Activated naive CD4-positive, alpha-beta T cell treated with anti-CD3 and anti-CD28 coated beads for 36 hours (primary cell): ENCODE results near the gene ZMYND12. TPM values are rescaled to one million over a fixed set of nuclear protein-coding genes. Genes with fewer than 3 reads are reported as not detected.

Experiments used
- CTCF ChIA-PET: fragments of 350-600 bp; sonication (Branson Sonifier 250); formaldehyde crosslinking; loops from one replicate; lab custom pipeline; 2021; ENCODE audit warnings: antibody characterized with exemption; lab: Charles Lee
- DNase-seq: peaks from one replicate; pipeline ENCODE4 v3.0.0-alpha.2; 2020
- H3K27ac Mint-ChIP-seq: one replicate; pipeline ENCODE4 v1.8.0; 2021; ENCODE audit warnings: mild to moderate bottlenecking, mixed read lengths
- H3K27me3 Mint-ChIP-seq: one replicate; pipeline ENCODE4 v1.8.0; 2021; ENCODE audit warnings: low read depth, mixed read lengths
- H3K36me3 Mint-ChIP-seq: one replicate; pipeline ENCODE4 v1.8.0; 2021; ENCODE audit warnings: low read depth, mixed read lengths
- H3K4me1 Mint-ChIP-seq: one replicate; pipeline ENCODE4 v1.8.0; 2021; ENCODE audit warnings: low read depth, mixed read lengths
- H3K4me3 Mint-ChIP-seq: one replicate; pipeline ENCODE4 v1.8.0; 2021; ENCODE audit warnings: mild to moderate bottlenecking, moderate library complexity, mixed read lengths
- H3K9me3 Mint-ChIP-seq: one replicate; pipeline ENCODE4 v1.8.0; 2021; ENCODE audit warnings: mixed read lengths
- intact Hi-C: fragments of 100-400 bp; cut with micrococcal nuclease; formaldehyde crosslinking; loops from one replicate; pipeline ENCODE4 v1.15.1; 2023
- total RNA-seq, 2 experiments: library from RNA; stranded (reverse); gene quantifications; one replicate each; pipeline ENCODE4 v1.2.3, GENCODE V29; 2021

Gene ZMYND12
- total RNA-seq, 2 experiments from 2014 or later = 0.74 to 0.76 TPM

DNA sequence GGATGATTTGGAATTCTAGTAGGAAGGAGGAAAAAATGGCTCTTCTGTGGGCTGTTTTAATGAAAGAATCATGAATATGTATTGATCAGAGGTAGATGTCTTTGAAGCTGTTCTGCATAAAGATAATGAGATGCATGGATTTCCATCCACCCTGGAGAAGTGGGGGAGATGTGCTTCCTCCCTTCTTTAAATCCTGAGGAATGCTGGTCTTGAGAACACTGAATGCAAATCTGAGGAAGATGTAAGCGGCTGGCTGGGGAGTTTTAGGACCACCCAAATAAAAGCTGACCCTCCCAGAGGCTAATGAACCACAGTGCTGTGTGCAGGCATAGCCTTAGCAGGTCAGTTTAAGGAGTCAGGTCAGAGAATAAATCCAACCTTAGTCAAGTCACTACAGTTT, 37.3 kb downstream of the ZMYND12 start:
- H3K9me3 Mint-ChIP-seq = no peaks in the 10 kb centered on the region
- no peak for DNase-seq
- H3K4me3 Mint-ChIP-seq = no peak overlapping the region
- H3K27me3 Mint-ChIP-seq = peaks cover 2% of the 10 kb centered on the region
- CTCF ChIA-PET = no interaction called here
- H3K36me3 Mint-ChIP-seq = no peaks in the 10 kb centered on the region
- no peak overlapping the region for H3K27ac Mint-ChIP-seq
- H3K4me1 Mint-ChIP-seq = no peaks in the 10 kb centered on the region
- intact Hi-C loops = no loop called here

DNA sequence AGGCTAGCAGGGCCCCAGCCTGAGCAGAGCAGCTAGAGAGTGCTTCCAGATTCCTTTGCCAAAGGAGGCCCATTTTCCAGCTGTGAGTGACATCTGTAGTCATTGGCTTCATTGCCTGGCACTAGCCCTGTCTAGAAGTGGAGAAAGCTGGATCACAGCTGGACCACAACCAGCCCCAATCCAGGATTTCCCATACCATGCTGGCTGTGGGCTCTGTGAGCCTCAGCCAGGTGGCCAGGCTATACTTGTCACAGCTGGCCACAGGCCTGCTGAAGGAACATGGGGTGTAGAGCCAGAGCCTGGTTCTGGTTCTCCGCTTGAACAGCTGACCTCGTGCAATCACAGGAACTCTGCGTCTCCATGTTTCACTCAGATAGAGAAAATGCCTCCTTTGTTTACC, 38.7 kb downstream of the ZMYND12 start:
- Mint-ChIP-seq H3K27ac (no peak overlapping the region), H3K4me1 (no peaks in the 10 kb centered on the region), H3K4me3 (no peak overlapping the region), H3K27me3 (peaks cover 2% of the 10 kb centered on the region), H3K36me3 (no peaks in the 10 kb centered on the region), H3K9me3 (no peaks in the 10 kb centered on the region)
- CTCF ChIA-PET = interaction anchor here (0.5 to 0.6 kb wide), 3 partner anchors 66 to 593 kb away, joined by 3 to 6 read pairs (median 5); no protein-coding TSS in a partner anchor
- intact Hi-C loops = no loop called here
- no peak for DNase-seq

DNA sequence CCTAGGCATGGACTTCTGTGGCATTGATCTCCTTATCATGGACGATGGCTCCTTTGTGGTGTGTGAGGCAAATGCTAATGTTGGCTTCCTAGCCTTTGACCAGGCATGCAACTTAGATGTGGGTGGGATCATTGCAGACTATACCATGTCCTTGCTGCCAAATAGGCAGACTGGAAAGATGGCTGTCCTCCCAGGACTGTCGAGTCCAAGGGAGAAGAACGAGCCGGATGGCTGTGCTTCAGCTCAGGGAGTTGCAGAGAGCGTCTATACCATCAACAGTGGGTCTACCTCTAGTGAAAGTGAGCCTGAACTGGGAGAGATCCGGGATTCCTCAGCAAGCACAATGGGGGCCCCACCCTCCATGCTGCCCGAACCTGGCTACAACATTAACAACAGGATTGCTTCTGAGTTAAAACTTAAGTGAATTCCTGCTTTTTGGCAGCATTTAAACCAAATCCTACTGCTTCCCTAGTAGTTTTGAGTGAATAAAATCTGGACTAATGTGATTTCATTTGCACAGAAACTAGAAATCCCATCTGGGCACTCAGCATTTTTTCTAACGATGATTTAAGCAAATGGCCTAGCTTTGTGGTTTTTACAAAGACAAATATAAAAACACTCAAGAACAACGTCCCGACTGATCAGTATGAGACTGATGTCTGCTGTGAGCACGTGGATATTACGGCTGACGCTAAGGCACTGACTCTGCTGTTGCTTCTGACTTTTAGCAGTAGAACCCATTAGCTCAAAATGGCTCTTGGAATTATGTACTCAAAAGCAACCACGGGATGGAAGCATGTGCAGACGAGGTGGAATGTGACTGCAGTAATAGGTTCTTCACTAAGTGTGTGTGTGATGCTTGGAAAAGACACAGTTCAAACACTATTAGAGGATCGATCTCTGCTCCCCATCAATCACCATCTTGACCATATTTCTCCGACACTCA, 41.0 kb downstream of the ZMYND12 start:
- CTCF ChIA-PET = no interaction called here
- no peaks in the 10 kb centered on the region for H3K9me3 Mint-ChIP-seq
- H3K36me3 Mint-ChIP-seq = no peaks in the 10 kb centered on the region
- H3K4me3 Mint-ChIP-seq = no peak overlapping the region
- H3K27me3 Mint-ChIP-seq = no peaks in the 10 kb centered on the region
- no peaks in the 10 kb centered on the region for H3K4me1 Mint-ChIP-seq
- no peak for DNase-seq
- intact Hi-C loops = no loop called here
- H3K27ac Mint-ChIP-seq = no peak overlapping the region

DNA sequence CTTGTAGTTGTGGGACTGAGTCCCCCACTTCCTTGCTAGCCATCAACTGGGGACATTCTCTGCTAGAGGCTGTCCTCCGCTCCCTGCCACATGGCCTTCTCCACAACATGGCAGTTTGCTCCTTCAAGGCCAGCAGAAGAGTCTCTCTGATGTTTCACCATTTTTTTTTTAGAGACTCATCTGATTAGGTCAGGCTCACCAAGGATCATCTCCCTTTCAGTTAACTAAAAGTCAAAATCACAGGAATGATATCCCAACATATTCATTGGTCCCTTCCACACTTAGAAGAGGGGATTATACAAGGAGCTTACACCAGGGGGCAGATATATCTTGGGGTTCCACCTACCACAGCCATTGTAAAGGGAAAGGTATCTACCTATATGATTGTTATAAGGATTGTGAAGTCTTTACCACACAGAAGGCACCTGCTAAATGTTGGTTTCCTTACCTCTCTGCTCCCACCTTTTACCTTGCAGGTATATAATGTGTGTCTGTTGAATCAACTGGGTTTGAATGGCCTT, 51.9 kb downstream of the ZMYND12 start:
- DNase-seq = no peak
- Mint-ChIP-seq H3K9me3 (no peaks in the 10 kb centered on the region), H3K27ac (no peak overlapping the region), H3K4me3 (no peak overlapping the region), H3K27me3 (peaks cover 7% of the 10 kb centered on the region), H3K36me3 (no peaks in the 10 kb centered on the region), H3K4me1 (no peaks in the 10 kb centered on the region)
- intact Hi-C loops = no loop called here
- CTCF ChIA-PET = interaction anchor here (0.9 kb wide), 1 partner anchor 15 kb away, joined by 3 read pairs; no protein-coding TSS in a partner anchor

DNA sequence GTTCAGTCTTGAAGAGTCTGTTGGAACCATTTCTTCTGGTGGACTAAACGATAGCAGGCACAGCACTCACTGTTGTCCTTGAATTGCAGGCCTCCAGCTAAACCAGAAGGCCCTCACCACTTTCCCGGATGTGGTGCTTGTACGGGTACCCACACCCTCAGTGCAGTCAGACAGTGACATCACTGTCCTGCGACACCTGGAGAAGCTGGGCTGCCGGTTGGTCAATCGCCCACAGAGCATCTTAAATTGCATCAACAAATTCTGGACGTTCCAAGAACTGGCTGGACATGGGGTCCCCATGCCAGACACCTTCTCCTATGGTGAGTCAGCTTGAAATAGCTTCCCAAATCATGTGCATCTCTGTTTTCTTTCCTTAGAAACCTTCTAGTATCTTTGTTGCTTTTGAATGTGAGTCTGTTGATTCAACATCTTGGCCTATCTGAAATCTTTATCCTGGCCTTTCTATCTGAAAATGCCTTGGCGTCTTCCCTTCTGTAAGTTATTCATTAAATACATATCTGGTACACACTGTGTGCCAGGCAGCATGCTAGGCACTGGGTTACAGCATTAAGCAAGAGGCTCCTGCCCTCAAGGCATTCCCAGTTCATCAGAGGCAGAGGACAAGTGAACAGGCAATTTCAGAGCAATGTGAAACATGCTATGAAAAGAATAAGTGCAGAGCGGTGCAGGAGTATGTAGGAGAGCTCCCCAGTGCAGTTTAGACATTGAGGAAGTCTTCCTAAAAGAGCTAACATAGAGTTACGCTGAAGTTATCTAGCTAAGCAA, 56.3 kb downstream of the ZMYND12 start:
- intact Hi-C loops = no loop called here
- H3K27me3 Mint-ChIP-seq = peaks cover 5% of the 10 kb centered on the region
- H3K4me1 Mint-ChIP-seq = no peaks in the 10 kb centered on the region
- H3K4me3 Mint-ChIP-seq = no peak overlapping the region
- no peak overlapping the region for H3K27ac Mint-ChIP-seq
- DNase-seq = no peak
- H3K9me3 Mint-ChIP-seq = no peaks in the 10 kb centered on the region
- H3K36me3 Mint-ChIP-seq = no peaks in the 10 kb centered on the region
- CTCF ChIA-PET = no interaction called here

DNA sequence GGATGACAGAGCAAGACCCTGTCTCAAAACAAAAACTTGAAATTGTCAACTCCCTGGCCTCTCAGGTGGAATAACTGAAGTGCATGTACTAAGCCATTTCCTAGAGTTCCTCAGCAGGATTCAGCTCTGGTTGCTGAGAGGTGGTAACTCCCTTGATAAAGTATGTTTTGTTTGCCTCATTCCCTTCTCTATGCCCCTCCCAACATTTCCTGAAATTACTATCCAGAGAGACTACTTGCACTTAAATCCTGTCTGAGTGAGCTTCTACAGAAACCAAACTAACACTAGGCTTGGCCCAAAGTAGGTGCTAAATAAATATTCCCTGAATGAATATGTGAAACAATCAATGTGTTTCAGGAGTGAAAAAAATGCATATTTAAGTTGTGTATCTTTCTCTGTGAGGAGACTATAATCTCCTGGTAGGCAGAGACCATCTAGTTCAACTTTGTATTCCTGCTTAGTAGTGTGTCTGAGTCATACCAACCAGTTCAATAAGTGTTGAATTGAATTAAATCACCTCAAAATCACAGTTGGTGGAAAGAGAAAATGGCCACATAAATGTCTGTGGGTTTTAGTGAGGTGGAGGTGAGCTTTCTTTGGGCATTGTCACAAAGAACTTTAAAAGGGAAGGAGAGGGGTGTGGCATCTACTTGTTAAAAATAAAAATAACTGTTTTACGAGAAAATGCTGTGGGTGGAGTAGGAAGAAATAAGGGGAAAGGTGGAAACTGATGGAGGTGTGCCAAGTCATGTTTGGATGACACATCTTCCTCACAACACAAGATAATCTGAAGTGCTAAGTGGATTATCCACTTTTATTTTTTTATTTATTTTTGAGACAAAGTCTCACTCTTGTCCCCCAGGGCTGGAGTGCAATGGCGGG, 62.6 kb downstream of the ZMYND12 start:
- intact Hi-C loops = loop anchor here (2.0 kb wide), 1 partner anchor 64 kb away; the partner anchor contains the start of genes PPCS and ZMYND12
- H3K27ac Mint-ChIP-seq = no peak overlapping the region
- H3K9me3 Mint-ChIP-seq = no peaks in the 10 kb centered on the region
- DNase-seq = no peak
- CTCF ChIA-PET = no interaction called here
- no peaks in the 10 kb centered on the region for H3K36me3 Mint-ChIP-seq
- no peaks in the 10 kb centered on the region for H3K27me3 Mint-ChIP-seq
- peaks cover 10% of the 10 kb centered on the region for H3K4me1 Mint-ChIP-seq
- H3K4me3 Mint-ChIP-seq = no peak overlapping the region

DNA sequence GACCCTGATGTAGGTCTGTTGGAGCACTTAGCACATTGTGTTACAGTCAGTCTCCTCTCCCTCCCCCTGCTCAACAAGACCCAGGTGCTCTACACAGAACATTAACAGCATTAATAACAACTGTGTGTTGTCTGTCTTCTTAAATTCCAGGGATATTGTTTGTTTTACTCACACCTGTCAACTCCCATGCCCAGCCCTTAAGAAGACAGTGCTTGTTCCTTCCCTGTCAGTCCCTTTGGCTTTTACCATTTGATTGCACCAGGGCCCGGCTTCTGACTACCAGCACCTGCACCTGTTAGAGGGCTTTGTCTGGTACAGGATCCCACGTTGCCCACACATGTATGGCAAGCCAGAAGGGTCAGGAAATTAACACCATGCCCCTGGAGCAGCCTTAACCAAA, 63.6 kb downstream of the ZMYND12 start:
- Mint-ChIP-seq H3K4me1 (peaks cover 10% of the 10 kb centered on the region), H3K27ac (no peak overlapping the region), H3K9me3 (no peaks in the 10 kb centered on the region), H3K4me3 (no peak overlapping the region), H3K27me3 (no peaks in the 10 kb centered on the region), H3K36me3 (no peaks in the 10 kb centered on the region)
- CTCF ChIA-PET = no interaction called here
- intact Hi-C loops = loop anchor here (2.0 kb wide), 1 partner anchor 65 kb away; the partner anchor contains the start of genes PPCS and ZMYND12
- DNase-seq = no peak

DNA sequence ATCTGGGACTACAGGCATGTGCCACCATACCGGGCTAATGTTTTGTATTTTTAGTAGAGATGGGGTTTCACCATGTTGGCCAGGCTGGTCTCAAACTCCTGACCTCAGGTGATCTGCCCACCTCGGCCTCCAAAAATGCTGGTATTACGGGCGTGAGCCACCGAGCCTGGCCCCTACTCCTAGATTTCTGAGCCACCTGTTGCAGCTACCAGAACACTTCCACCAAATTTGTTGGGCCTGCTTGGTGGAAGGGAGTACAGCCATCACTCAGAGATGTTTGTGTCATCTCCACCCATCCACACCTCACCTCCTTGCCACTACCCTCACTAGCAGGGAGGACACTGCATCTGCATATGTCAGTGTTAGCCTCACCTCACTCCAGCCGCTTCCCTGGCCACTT, 69.8 kb downstream of the ZMYND12 start:
- CTCF ChIA-PET = no interaction called here
- intact Hi-C loops = no loop called here
- no peak overlapping the region for H3K27ac Mint-ChIP-seq

DNA sequence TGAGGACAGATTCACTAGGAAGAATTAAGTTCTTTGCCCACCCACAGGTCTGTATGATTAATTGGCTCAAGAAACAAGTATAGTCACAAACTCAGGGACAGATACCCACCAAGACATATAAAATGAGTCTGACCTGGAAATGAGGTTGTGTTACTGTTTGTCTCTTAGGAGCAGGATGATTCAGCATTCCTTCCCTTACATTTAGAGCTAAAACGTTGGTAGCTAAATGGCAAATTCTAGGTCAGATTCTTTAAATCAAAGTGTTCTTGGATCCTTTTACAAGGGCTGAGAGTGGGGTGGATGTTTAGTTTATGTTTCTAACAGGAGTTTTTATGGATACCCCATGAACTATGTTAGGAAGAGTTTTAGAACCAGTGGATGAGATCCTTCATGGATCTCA, 70.5 kb downstream of the ZMYND12 start:
- Mint-ChIP-seq H3K9me3 (no peaks in the 10 kb centered on the region), H3K27ac (no peak overlapping the region)
- CTCF ChIA-PET = interaction anchor here (0.5 kb wide), 2 partner anchors 13 to 238 kb away, joined by 3 read pairs; no protein-coding TSS in a partner anchor

More for the DNA sequence above, 69.8 kb downstream of the ZMYND12 start:
- Mint-ChIP-seq H3K9me3 (no peaks in the 10 kb centered on the region), H3K4me3 (no peak overlapping the region), H3K4me1 (peaks cover 2% of the 10 kb centered on the region), H3K27me3 (peaks cover 29% of the 10 kb centered on the region), H3K36me3 (no peaks in the 10 kb centered on the region)
- DNase-seq = no peak

DNA sequence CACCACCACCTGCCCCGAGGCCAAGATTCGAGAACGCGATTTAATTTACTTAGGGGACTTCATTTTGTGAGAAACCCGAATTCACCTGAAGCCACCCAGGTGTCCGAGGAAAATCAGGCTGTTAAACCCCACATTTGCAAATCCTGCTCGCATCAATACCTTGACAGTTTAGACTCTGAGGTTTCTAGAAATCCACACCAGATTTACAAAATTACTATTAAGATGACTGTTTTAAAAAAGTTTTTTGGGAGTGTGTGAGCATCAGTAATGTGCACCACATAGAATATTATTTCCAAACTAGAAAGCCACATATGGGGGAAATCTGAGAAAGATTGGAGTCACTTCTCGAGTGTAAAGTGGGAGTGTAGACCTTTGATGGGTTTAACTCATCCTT, 74.5 kb downstream of the ZMYND12 start:
- DNase-seq = no peak
- Mint-ChIP-seq H3K27me3 (peaks cover 39% of the 10 kb centered on the region), H3K9me3 (no peaks in the 10 kb centered on the region), H3K27ac (no peak overlapping the region), H3K36me3 (no peaks in the 10 kb centered on the region), H3K4me1 (peaks cover 2% of the 10 kb centered on the region), H3K4me3 (peak overlapping the region; percentile 64)
- CTCF ChIA-PET = no interaction called here
- intact Hi-C loops = no loop called here

More for the DNA sequence above, 70.5 kb downstream of the ZMYND12 start:
- Mint-ChIP-seq H3K4me1 (peaks cover 2% of the 10 kb centered on the region), H3K4me3 (no peak overlapping the region), H3K27me3 (peaks cover 30% of the 10 kb centered on the region), H3K36me3 (no peaks in the 10 kb centered on the region)
- intact Hi-C loops = no loop called here
- DNase-seq = no peak

DNA sequence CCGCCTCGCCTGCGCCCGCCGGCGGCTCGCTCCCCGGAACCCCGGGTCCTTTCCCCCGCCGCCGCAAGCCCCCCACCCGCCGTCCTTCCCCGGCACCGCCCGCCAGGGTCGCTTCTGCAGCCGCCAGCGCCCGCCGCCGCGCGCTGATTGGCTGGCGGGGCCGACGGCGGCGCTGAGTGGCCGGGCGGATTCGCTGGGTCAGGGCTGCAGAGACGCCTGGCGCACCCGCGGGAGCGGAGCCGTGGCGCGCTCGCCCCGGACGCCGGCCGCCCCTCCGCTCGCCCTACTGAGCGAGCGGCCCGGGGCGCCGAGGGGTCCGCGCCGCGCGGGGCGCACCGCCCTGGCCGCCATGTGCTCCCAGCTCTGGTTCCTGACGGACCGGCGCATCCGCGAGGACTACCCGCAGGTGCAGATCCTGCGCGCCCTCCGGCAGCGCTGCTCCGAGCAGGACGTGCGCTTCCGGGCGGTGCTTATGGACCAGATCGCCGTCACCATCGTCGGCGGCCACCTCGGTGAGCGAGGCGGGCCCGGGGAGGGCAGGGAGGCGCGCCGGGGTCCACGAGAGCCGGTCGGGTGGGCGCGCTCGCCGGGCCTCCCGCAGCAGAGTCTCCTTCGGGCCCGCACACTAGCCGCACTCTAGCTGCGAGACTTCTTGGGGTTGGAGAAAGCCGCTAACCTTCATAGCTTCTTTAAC, 75.1 kb downstream of the ZMYND12 start, which contains the start of gene RIMKLA:
Gene RIMKLA, plus strand, starts transcription at position 207 of the 694 bp plus-strand sequence. Its CDS starts 143 bp downstream, at position 350.
- H3K9me3 Mint-ChIP-seq = no peaks in the 10 kb centered on the region
- no peak within 1 kb of the TSS for H3K27ac Mint-ChIP-seq
- H3K27me3 Mint-ChIP-seq = peaks cover 39% of the 10 kb centered on the region
- H3K4me3 Mint-ChIP-seq = peak within 1 kb of the TSS; percentile 68
- DNase-seq = peak; percentile 52
- H3K4me1 Mint-ChIP-seq = peaks cover 2% of the 10 kb centered on the region
- CTCF ChIA-PET = no interaction called here
- no peaks in the 10 kb centered on the region for H3K36me3 Mint-ChIP-seq
- intact Hi-C loops = no loop called here
